HepG2 (cell line): ENCODE data around the gene WRAP73. TPM values are rescaled to one million over a fixed set of nuclear protein-coding genes. Genes with fewer than 3 reads are reported as not detected.

Experiments
- ARNT2 ChIP-seq: sonication (generic); formaldehyde crosslinking; IDR thresholded peaks from 2 replicates; pipeline ENCODE4 v1.8.0; 2022; ENCODE audit warnings: mild to moderate bottlenecking, low read depth, missing genetic modification reagents, moderate library complexity
- ELF1 ChIP-seq: sonication (generic); formaldehyde crosslinking; IDR thresholded peaks from 2 replicates; pipeline ENCODE4 v1.4.0; 2020; ENCODE audit warnings: missing genetic modification reagents
- GATAD2A ChIP-seq: IDR thresholded peaks from 2 replicates; pipeline ENCODE4 v1.6.1; 2016
- HCFC1 ChIP-seq: fragments of 150-350 bp; IDR thresholded peaks from 2 replicates; pipeline ENCODE4 v1.6.1; 2014; ENCODE audit warnings: low read depth, low read length
- MAF1 ChIP-seq: sonication (generic); formaldehyde crosslinking; IDR thresholded peaks from 2 replicates; pipeline ENCODE4 v1.5.0; 2020; ENCODE audit warnings: missing genetic modification reagents, borderline replicate concordance
- NFYC ChIP-seq: IDR thresholded peaks from 2 replicates; pipeline ENCODE4 v1.6.1; 2016; ENCODE audit warnings: missing genetic modification reagents, missing compliant biosample characterization
- RFX5 ChIP-seq: IDR thresholded peaks from 2 replicates; pipeline ENCODE4 v1.6.1; 2011; ENCODE audit warnings: low read depth, low read length, improper control_type of control experiment
- SOX6 ChIP-seq, 2 experiments: fragments of 450-650 bp in 1 of 2; sonication (generic) in 1 of 2; formaldehyde crosslinking in 1 of 2; IDR thresholded peaks; 2 replicates each; pipeline versions ENCODE4 v1.4.0 to v1.6.1; 2017 to 2020; ENCODE audit warnings: antibody characterized with exemption in 1 of 2, mild to moderate bottlenecking in 1 of 2, missing genetic modification reagents in 1 of 2
- ZFX ChIP-seq: sonication (generic); formaldehyde crosslinking; IDR thresholded peaks from 2 replicates; pipeline ENCODE4 v1.4.0; 2020; ENCODE audit warnings: mild to moderate bottlenecking, low read depth, missing genetic modification reagents, moderate library complexity
- ZNF446 ChIP-seq: sonication (generic); formaldehyde crosslinking; IDR thresholded peaks from 2 replicates; pipeline ENCODE4 v1.5.0; 2020; ENCODE audit warnings: mild to moderate bottlenecking, missing genetic modification reagents
- polyA plus RNA-seq, 8 experiments: library from polyadenylated mRNA; depleted of rRNA in 3 of 8; stranded (reverse) in 7 of 8; unstranded in 1 of 8; fragments of >200 nt; fragmentation: Illumina TruSeq in 4 of 8; extraction: Trizol in 4 of 8; gene quantifications; 2 replicates each; pipeline versions ENCODE4 v1.2.1 to v1.2.3, GENCODE V29; 2011 to 2016; ENCODE audit warnings: low read depth in 4 of 8, missing spikeins in 1 of 8, mixed read lengths in 1 of 8; ENCODE audit not compliant: insufficient read depth in 1 of 8
- total RNA-seq, 5 experiments: library from RNA; depleted of rRNA; stranded (reverse); fragments of >200 nt; fragmentation: Illumina TruSeq; extraction: Trizol; gene quantifications; 2 replicates each; pipeline ENCODE4 v1.2.3, GENCODE V29; 2016; ENCODE audit warnings: low read depth in 1 of 5
- TF ChIP-seq, protein P1 (sequence below): sonication (generic); formaldehyde crosslinking; IDR thresholded peaks from 2 replicates; pipeline ENCODE4 v1.5.1; 2020; ENCODE audit warnings: missing genetic modification reagents, mild to moderate bottlenecking, borderline replicate concordance
- TF ChIP-seq, protein P2 (sequence below), 2 experiments: sonication (generic) in 1 of 2; formaldehyde crosslinking in 1 of 2; IDR thresholded peaks; 2 replicates each; pipeline versions ENCODE4 v1.6.1 to v1.9.0; 2014 to 2022; ENCODE audit warnings: antibody characterized with exemption in 1 of 2, borderline replicate concordance in 1 of 2, inconsistent platforms in 1 of 2, low read depth in 1 of 2, missing genetic modification reagents in 1 of 2
- TF ChIP-seq, protein P3 (sequence below): sonication (generic); formaldehyde crosslinking; IDR thresholded peaks from 2 replicates; pipeline ENCODE4 v1.5.0; 2020; ENCODE audit warnings: missing genetic modification reagents
- TF ChIP-seq, protein P4 (sequence below): sonication (generic); formaldehyde crosslinking; IDR thresholded peaks from 2 replicates; pipeline ENCODE4 v1.4.0; 2020; ENCODE audit warnings: missing genetic modification reagents
- TF ChIP-seq, protein P5 (sequence below): sonication (generic); formaldehyde crosslinking; IDR thresholded peaks from 2 replicates; pipeline ENCODE4 v1.8.0; 2022; ENCODE audit warnings: low read depth, missing genetic modification reagents

Gene WRAP73
- total and polyA plus RNA-seq, 2 of the 13 experiments (the other 11 are each of a cell fraction or from before 2014, with no cell fraction given): 18.1 to 40.4 TPM

DNA sequence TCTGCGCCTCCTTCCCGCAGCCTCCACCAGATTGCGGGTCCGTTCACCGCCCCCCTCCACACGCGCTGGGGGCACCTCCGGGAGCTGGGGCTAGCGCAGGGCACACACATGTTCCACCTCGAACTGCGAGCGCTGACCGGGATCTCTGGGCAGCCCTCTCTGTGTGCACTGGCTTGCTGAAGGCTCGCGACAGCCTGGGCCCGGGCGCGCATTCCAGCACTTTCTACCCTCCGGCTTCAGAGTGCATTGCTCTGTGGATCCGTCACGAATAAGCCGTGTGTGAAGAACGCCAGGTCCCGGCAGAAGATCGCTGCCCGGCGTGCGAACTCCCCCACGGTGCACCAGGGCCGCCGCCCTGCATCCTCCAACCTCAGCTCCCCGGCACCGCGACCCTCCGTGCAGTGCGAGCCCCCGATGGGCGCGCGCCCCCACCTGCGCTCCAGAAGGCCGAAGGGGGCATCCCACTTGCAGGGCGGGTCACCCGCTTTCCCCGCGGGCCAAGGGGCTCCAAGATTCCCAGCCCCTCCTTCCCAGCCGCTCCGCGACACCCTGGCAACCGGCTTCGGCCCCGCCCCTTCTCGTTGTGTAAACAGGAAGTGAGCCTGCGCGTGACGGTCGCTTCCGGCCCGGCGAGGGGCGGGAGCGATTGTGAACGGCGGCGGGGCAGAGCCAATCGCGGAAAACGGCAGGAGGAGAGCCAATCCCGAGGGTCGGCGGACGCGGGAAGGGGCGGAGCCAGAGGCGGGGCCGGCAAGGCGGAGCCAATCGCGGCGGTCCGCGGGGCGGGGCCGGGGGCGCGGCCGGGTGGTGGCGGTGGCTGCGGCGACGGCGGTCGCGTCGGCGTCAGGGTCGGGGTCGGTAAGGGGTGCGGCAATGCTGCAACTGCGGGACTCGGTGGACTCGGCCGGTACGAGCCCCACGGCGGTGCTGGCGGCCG lies 25.4 kb downstream of the WRAP73 start, which contains the start of gene TPRG1L (continued):
- TF ChIP-seq, protein P1, sequence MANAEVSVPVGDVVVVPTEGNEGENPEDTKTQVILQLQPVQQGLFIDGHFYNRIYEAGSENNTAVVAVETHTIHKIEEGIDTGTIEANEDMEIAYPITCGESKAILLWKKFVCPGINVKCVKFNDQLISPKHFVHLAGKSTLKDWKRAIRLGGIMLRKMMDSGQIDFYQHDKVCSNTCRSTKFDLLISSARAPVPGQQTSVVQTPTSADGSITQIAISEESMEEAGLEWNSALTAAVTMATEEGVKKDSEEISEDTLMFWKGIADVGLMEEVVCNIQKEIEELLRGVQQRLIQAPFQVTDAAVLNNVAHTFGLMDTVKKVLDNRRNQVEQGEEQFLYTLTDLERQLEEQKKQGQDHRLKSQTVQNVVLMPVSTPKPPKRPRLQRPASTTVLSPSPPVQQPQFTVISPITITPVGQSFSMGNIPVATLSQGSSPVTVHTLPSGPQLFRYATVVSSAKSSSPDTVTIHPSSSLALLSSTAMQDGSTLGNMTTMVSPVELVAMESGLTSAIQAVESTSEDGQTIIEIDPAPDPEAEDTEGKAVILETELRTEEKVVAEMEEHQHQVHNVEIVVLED: peak; percentile 92
- TF ChIP-seq ELF1 (CRISPR knock-in tag) (peak; percentile 91), MAF1 (CRISPR knock-in tag) (peak; percentile 60; the same call in 1 of the 2 replicates), ZFX (CRISPR knock-in tag) (peak; percentile 71; the same call in 1 of the 2 replicates), HCFC1 (peak; percentile 30; the same call in 1 of the 2 replicates), ARNT2 (peak; percentile 35; the same call in 1 of the 2 replicates), RFX5 (0 out of 2 replicates have a peak, but pooled peaks have one; percentile 33), GATAD2A (CRISPR knock-in tag) (peak; percentile 25; the same call in 1 of the 2 replicates), SOX6 (IDR thresholded peaks at IDR 0.05) (no peak), SOX6 (CRISPR knock-in tag; IDR thresholded peaks at IDR 0.05) (no peak), ZNF446 (CRISPR knock-in tag) (no peak), NFYC (peak; percentile 90)
- TF ChIP-seq, protein P2, sequence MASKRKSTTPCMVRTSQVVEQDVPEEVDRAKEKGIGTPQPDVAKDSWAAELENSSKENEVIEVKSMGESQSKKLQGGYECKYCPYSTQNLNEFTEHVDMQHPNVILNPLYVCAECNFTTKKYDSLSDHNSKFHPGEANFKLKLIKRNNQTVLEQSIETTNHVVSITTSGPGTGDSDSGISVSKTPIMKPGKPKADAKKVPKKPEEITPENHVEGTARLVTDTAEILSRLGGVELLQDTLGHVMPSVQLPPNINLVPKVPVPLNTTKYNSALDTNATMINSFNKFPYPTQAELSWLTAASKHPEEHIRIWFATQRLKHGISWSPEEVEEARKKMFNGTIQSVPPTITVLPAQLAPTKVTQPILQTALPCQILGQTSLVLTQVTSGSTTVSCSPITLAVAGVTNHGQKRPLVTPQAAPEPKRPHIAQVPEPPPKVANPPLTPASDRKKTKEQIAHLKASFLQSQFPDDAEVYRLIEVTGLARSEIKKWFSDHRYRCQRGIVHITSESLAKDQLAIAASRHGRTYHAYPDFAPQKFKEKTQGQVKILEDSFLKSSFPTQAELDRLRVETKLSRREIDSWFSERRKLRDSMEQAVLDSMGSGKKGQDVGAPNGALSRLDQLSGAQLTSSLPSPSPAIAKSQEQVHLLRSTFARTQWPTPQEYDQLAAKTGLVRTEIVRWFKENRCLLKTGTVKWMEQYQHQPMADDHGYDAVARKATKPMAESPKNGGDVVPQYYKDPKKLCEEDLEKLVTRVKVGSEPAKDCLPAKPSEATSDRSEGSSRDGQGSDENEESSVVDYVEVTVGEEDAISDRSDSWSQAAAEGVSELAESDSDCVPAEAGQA (IDR thresholded peaks at IDR 0.05; ENCODE audit: low read depth): peak; percentile 50; the same call in 1 of the 2 replicates
- TF ChIP-seq, protein P2 (CRISPR knock-in tag; IDR thresholded peaks at IDR 0.05; ENCODE audit: borderline replicate concordance): 0 out of 2 replicates have a peak, but pooled peaks have one; percentile 65
- TF ChIP-seq, protein P3, sequence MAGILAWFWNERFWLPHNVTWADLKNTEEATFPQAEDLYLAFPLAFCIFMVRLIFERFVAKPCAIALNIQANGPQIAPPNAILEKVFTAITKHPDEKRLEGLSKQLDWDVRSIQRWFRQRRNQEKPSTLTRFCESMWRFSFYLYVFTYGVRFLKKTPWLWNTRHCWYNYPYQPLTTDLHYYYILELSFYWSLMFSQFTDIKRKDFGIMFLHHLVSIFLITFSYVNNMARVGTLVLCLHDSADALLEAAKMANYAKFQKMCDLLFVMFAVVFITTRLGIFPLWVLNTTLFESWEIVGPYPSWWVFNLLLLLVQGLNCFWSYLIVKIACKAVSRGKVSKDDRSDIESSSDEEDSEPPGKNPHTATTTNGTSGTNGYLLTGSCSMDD (CRISPR knock-in tag): 0 out of 2 replicates have a peak, but pooled peaks have one; percentile 30
- TF ChIP-seq, protein P4, sequence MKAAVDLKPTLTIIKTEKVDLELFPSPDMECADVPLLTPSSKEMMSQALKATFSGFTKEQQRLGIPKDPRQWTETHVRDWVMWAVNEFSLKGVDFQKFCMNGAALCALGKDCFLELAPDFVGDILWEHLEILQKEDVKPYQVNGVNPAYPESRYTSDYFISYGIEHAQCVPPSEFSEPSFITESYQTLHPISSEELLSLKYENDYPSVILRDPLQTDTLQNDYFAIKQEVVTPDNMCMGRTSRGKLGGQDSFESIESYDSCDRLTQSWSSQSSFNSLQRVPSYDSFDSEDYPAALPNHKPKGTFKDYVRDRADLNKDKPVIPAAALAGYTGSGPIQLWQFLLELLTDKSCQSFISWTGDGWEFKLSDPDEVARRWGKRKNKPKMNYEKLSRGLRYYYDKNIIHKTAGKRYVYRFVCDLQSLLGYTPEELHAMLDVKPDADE (CRISPR knock-in tag): peak; percentile 68; the same call in 1 of the 2 replicates
- TF ChIP-seq, protein P5, sequence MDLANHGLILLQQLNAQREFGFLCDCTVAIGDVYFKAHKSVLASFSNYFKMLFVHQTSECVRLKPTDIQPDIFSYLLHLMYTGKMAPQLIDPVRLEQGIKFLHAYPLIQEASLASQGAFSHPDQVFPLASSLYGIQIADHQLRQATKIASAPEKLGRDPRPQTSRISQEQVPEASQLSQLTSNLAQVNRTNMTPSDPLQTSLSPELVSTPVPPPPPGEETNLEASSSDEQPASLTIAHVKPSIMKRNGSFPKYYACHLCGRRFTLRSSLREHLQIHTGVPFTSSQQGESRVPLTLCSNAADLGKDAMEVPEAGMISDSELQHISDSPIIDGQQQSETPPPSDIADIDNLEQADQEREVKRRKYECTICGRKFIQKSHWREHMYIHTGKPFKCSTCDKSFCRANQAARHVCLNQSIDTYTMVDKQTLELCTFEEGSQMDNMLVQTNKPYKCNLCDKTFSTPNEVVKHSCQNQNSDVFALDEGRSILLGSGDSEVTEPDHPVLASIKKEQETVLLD (CRISPR knock-in tag): peak; percentile 61; the same call in 1 of the 2 replicates
